HEK293 (cell line): Measurements from ENCODE around the gene KRT20.

Experiments used
- CTCF ChIA-PET: fragments of 350-600 bp; formaldehyde crosslinking; extraction: SDS; loops from one replicate; lab custom pipeline; 2021; ENCODE audit warnings: antibody characterized with exemption; lab: Yijun Ruan, JAX
- POLR2A ChIA-PET: fragments of 300-600 bp; formaldehyde crosslinking; extraction: SDS; loops from one replicate; lab custom pipeline; 2020; ENCODE audit warnings: antibody characterized with exemption, inconsistent platforms; lab: Yijun Ruan, JAX
- H3K27ac ChIP-seq: fragments of 200-500 bp; sonication (Bioruptor generic); 2 replicates; pipeline ENCODE4 v1.5.1; 2014; ENCODE audit warnings: low read depth, low read length, control low read depth, inconsistent platforms; ENCODE audit errors: extremely low read depth
- H3K36me3 ChIP-seq, 2 experiments: fragments of 200-500 bp in 1 of 2; sonication (Bioruptor generic) in 1 of 2; 1 replicate in 1 of 2; 2 replicates in 1 of 2; pipeline ENCODE4 v1.5.1; 2014 to 2017; ENCODE audit warnings: inconsistent platforms in 2 of 2, low read length in 2 of 2; ENCODE audit not compliant: control insufficient read depth in 2 of 2, insufficient read depth in 1 of 2
- H3K4me1 ChIP-seq: fragments of 200-500 bp; sonication (Bioruptor generic); 2 replicates; pipeline ENCODE4 v1.5.1; 2014; ENCODE audit warnings: mild to moderate bottlenecking, low read length, inconsistent platforms; ENCODE audit not compliant: control insufficient read depth, insufficient read depth
- H3K4me3 ChIP-seq: 2 replicates; pipeline ENCODE4 v1.5.1; 2011; ENCODE audit warnings: low read depth, mild to moderate bottlenecking, control low read depth, low read length, moderate library complexity
- H3K9me3 ChIP-seq: fragments of 200-500 bp; sonication (Bioruptor generic); 2 replicates; pipeline ENCODE4 v1.5.1; 2014; ENCODE audit warnings: low read depth, low read length, inconsistent platforms; ENCODE audit not compliant: control insufficient read depth, insufficient read depth
- BCL11A ChIP-seq: fragments of 450-650 bp; formaldehyde crosslinking; IDR thresholded peaks from 2 replicates; pipeline ENCODE4 v1.5.1; 2016; ENCODE audit warnings: low read depth, missing biosample characterization, missing genetic modification characterization
- GLIS1 ChIP-seq: fragments of 450-650 bp; formaldehyde crosslinking; IDR thresholded peaks from 2 replicates; pipeline ENCODE4 v1.5.1; 2016; ENCODE audit warnings: missing biosample characterization, missing genetic modification characterization
- HOXD13 ChIP-seq: sonication (generic); formaldehyde crosslinking; IDR thresholded peaks from 2 replicates; pipeline ENCODE4 v1.8.0; 2022; ENCODE audit warnings: missing genetic modification reagents, borderline replicate concordance
- KLF9 ChIP-seq: fragments of 450-650 bp; formaldehyde crosslinking; IDR thresholded peaks from 2 replicates; pipeline ENCODE4 v1.5.1; 2016; ENCODE audit warnings: missing biosample characterization, missing genetic modification characterization, low read depth
- OSR2 ChIP-seq: fragments of 450-650 bp; formaldehyde crosslinking; IDR thresholded peaks from 2 replicates; pipeline ENCODE4 v1.5.1; 2016; ENCODE audit warnings: missing biosample characterization, missing genetic modification characterization
- OVOL3 ChIP-seq: fragments of 450-650 bp; formaldehyde crosslinking; IDR thresholded peaks from 2 replicates; pipeline ENCODE4 v1.5.1; 2016; ENCODE audit warnings: missing biosample characterization, missing genetic modification characterization
- SP7 ChIP-seq: fragments of 450-650 bp; formaldehyde crosslinking; IDR thresholded peaks from 2 replicates; pipeline ENCODE4 v1.5.1; 2016; ENCODE audit warnings: missing biosample characterization, missing genetic modification characterization
- YY2 ChIP-seq: fragments of 450-650 bp; formaldehyde crosslinking; IDR thresholded peaks from 2 replicates; pipeline ENCODE4 v1.5.1; 2016; ENCODE audit warnings: missing biosample characterization, missing genetic modification characterization
- ZBTB7A ChIP-seq: fragments of 450-650 bp; formaldehyde crosslinking; IDR thresholded peaks from 2 replicates; pipeline ENCODE4 v1.5.1; 2016; ENCODE audit warnings: low read depth, missing biosample characterization, missing genetic modification characterization
- ZIC2 ChIP-seq: fragments of 450-650 bp; formaldehyde crosslinking; IDR thresholded peaks from 2 replicates; pipeline ENCODE4 v1.5.1; 2016; ENCODE audit warnings: missing biosample characterization, missing genetic modification characterization
- ZNF121 ChIP-seq: fragments of 450-650 bp; formaldehyde crosslinking; IDR thresholded peaks from 2 replicates; pipeline ENCODE4 v1.5.1; 2016; ENCODE audit warnings: missing biosample characterization, missing genetic modification characterization
- ZNF16 ChIP-seq: fragments of 450-650 bp; formaldehyde crosslinking; IDR thresholded peaks from 2 replicates; pipeline ENCODE4 v1.5.1; 2016; ENCODE audit warnings: low read depth, missing biosample characterization, missing genetic modification characterization
- ZNF19 ChIP-seq: fragments of 450-650 bp; formaldehyde crosslinking; IDR thresholded peaks from 2 replicates; pipeline ENCODE4; 2016; ENCODE audit warnings: missing biosample characterization, missing genetic modification characterization, low read depth
- ZNF521 ChIP-seq: fragments of 450-650 bp; formaldehyde crosslinking; IDR thresholded peaks from 2 replicates; pipeline ENCODE4 v1.5.1; 2017; ENCODE audit warnings: missing biosample characterization, mild to moderate bottlenecking, missing genetic modification characterization
- ZNF561 ChIP-seq: fragments of 450-650 bp; IDR thresholded peaks from 2 replicates; pipeline ENCODE4 v1.5.1; 2018; ENCODE audit warnings: missing biosample characterization, missing genetic modification characterization, borderline replicate concordance
- ZNF610 ChIP-seq: fragments of 450-650 bp; formaldehyde crosslinking; IDR thresholded peaks from 2 replicates; pipeline ENCODE4 v1.5.1; 2016; ENCODE audit warnings: missing biosample characterization, missing genetic modification characterization, borderline replicate concordance
- ZNF654 ChIP-seq: fragments of 450-650 bp; formaldehyde crosslinking; IDR thresholded peaks from 2 replicates; pipeline ENCODE4 v1.5.1; 2016; ENCODE audit warnings: low read depth, missing biosample characterization, missing genetic modification characterization
- ZNF777 ChIP-seq: fragments of 450-650 bp; formaldehyde crosslinking; IDR thresholded peaks from 2 replicates; pipeline ENCODE4 v1.5.1; 2017; ENCODE audit warnings: missing biosample characterization, missing genetic modification characterization, borderline replicate concordance
- ZNF792 ChIP-seq: fragments of 450-650 bp; formaldehyde crosslinking; IDR thresholded peaks from 2 replicates; pipeline ENCODE4 v1.5.1; 2016; ENCODE audit warnings: missing biosample characterization, missing genetic modification characterization
- ZNF837 ChIP-seq: fragments of 450-650 bp; formaldehyde crosslinking; IDR thresholded peaks from 2 replicates; pipeline ENCODE4 v1.5.1; 2016; ENCODE audit warnings: missing biosample characterization, missing genetic modification characterization
- TF ChIP-seq, protein P1 (sequence below): fragments of 450-650 bp; formaldehyde crosslinking; IDR thresholded peaks from 2 replicates; pipeline ENCODE4 v1.5.1; 2016; ENCODE audit warnings: missing biosample characterization, missing genetic modification characterization
- TF ChIP-seq, protein P2 (sequence below): fragments of 450-650 bp; formaldehyde crosslinking; IDR thresholded peaks from 2 replicates; pipeline ENCODE4; 2016; ENCODE audit warnings: missing biosample characterization, missing genetic modification characterization

Gene KRT20

DNA sequence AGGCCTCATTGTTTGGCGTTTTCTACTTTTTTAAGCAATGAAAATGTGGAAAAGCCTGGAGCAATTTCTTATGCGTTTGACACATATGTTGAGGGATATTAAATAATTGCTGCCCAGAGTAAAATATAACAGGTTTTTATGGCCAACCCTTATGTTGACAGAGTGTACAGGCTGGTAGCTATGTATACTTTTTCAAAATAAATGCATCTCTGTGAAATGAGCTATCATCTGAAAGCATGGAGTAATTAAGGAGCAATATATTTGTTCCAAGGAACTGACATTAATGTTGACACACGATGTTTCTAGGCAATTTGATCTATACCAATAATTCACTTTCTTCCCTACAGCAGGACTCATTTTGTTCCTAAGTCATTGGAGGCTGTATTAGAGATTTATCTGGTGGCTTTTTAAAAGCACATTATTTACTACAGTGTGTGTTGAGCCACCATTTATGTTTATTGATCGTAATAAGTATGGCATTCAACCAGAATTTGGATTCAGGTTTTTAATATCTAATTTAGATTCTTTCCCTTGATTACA lies 11.9 kb upstream of the KRT20 start:
- ChIA-PET POLR2A (no interaction called here), CTCF (interaction anchor here (0.6 kb wide), 2 partner anchors 13 to 29 kb away, joined by 3 to 4 read pairs; no protein-coding TSS in a partner anchor)

DNA sequence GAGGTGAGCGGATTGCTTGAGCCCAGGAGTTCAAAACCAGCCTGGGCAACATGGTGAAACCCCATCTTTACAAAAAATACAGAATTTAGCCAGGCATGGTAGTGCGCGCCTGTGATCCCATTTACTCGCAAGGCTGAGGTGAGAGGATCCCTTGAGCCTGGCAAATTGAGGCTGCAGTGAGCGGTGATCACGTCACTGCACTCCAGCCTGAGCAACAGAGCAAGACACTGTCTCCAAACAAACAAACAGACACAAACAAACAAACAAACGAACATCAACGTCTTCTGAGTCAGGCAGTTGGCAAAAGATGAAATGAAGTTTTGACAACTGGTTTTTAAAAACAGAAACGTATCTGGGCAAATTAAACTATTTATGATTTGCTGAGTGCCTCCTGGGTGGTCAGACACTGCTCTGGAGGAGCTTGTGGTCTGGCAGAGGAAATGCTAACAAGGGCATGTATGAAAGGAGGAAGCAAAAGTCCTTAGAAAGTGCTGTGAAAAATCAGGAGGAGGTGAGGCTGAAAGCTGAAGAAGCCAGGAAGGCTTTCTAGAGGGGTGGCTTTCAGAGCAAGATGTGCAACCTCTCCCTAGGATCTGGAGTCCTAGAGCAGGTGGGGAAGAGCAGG lies 10.2 kb upstream of the KRT20 start:
- no peaks in the 10 kb centered on the region for H3K4me1 ChIP-seq
- TF ChIP-seq GLIS1 (tag by site-specific recombination) (no peak), ZBTB7A (tag by site-specific recombination) (no peak), YY2 (no peak), ZNF19 (tag by site-specific recombination) (no peak), ZNF792 (tag by site-specific recombination) (no peak), OSR2 (tag by site-specific recombination) (no peak), HOXD13 (CRISPR knock-in tag) (no peak), ZNF654 (tag by site-specific recombination) (no peak), SP7 (no peak), ZNF777 (tag by site-specific recombination) (no peak)
- TF ChIP-seq, protein P1, sequence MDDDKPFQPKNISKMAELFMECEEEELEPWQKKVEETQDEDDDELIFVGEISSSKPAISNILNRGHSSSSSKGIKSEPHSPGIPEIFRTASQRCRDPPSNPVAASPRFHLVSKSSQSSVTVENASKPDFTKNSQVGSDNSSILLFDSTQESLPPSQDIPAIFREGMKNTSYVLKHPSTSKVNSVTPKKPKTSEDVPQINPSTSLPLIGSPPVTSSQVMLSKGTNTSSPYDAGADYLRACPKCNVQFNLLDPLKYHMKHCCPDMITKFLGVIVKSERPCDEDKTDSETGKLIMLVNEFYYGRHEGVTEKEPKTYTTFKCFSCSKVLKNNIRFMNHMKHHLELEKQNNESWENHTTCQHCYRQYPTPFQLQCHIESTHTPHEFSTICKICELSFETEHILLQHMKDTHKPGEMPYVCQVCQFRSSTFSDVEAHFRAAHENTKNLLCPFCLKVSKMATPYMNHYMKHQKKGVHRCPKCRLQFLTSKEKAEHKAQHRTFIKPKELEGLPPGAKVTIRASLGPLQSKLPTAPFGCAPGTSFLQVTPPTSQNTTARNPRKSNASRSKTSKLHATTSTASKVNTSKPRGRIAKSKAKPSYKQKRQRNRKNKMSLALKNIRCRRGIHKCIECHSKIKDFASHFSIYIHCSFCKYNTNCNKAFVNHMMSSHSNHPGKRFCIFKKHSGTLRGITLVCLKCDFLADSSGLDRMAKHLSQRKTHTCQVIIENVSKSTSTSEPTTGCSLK (tag by site-specific recombination), result no peak
- TF ChIP-seq, all 188 proteins: peak for 0
- Histone ChIP-seq H3K4me3 (no peak overlapping the region), H3K36me3 (no peaks in the 10 kb centered on the region), H3K27ac (no peak overlapping the region), H3K9me3 (no peaks in the 10 kb centered on the region)
- ChIA-PET CTCF (no interaction called here), POLR2A (no interaction called here)

More for the DNA sequence above, 11.9 kb upstream of the KRT20 start:
- Histone ChIP-seq H3K4me1 (peaks cover 6% of the 10 kb centered on the region), H3K36me3 (no peaks in the 10 kb centered on the region), H3K4me3 (no peak overlapping the region), H3K27ac (no peak overlapping the region), H3K9me3 (no peaks in the 10 kb centered on the region)
- no peak for TF ChIP-seq KLF9 (tag by site-specific recombination)
- TF ChIP-seq OVOL3 (tag by site-specific recombination), result no peak
- TF ChIP-seq, protein P2, sequence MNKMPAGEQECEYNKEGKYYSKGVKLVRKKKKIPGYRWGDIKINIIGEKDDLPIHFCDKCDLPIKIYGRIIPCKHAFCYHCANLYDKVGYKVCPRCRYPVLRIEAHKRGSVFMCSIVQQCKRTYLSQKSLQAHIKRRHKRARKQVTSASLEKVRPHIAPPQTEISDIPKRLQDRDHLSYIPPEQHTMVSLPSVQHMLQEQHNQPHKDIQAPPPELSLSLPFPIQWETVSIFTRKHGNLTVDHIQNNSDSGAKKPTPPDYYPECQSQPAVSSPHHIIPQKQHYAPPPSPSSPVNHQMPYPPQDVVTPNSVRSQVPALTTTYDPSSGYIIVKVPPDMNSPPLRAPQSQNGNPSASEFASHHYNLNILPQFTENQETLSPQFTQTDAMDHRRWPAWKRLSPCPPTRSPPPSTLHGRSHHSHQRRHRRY, result no peak
- TF ChIP-seq BCL11A (tag by site-specific recombination), result no peak
- TF ChIP-seq, protein P1 (tag by site-specific recombination), result no peak
- no peak for TF ChIP-seq ZNF121 (tag by site-specific recombination)
- no peak for TF ChIP-seq ZNF610
- TF ChIP-seq ZNF521 (tag by site-specific recombination), result no peak
- TF ChIP-seq ZIC2 (tag by site-specific recombination), result no peak
- TF ChIP-seq ZNF561 (tag by site-specific recombination), result no peak
- no peak for TF ChIP-seq ZNF837 (tag by site-specific recombination)
- TF ChIP-seq ZNF16 (tag by site-specific recombination), result no peak
